GM12878 (cell line): ENCODE results near the gene SYPL2. TPM values are rescaled to one million over a fixed set of nuclear protein-coding genes. Genes with fewer than 3 reads are reported as not detected.

Experiments used
- ATAC-seq: fragments of 200-7000 bp; cut with Tn5 transposase; 3 replicates; pipeline ENCODE4 v1.9.1; 2020; ENCODE audit warnings: mild to moderate bottlenecking, moderate library complexity
- BruUV-seq: library from RNA; stranded (reverse); fragments of 400-500 nt; replicated peaks from 2 replicates; lab custom pipeline; 2021; lab: Mats Ljungman, UMichigan
- CTCF ChIA-PET: fragments of 300-600 bp; sonication (Branson Sonifier 250); formaldehyde crosslinking; extraction: SDS; loops from one replicate; lab custom pipeline; 2021; ENCODE audit warnings: inconsistent platforms; lab: Yijun Ruan, JAX
- POLR2A ChIA-PET: fragments of 350-600 bp; formaldehyde crosslinking; extraction: SDS; loops from one replicate; lab custom pipeline; 2021; ENCODE audit warnings: inconsistent platforms; lab: Charles Lee
- RAD21 ChIA-PET: fragments of 300-600 bp; sonication (Branson Sonifier 250); formaldehyde crosslinking; loops from one replicate; lab custom pipeline; 2023; ENCODE audit warnings: antibody characterized with exemption; ENCODE audit not compliant: unreplicated experiment; lab: Charles Lee
- SMC1A ChIA-PET: fragments of 300-600 bp; sonication (Branson Sonifier 250); formaldehyde crosslinking; loops from one replicate; lab custom pipeline; 2023; ENCODE audit not compliant: unreplicated experiment, uncharacterized antibody; lab: Charles Lee
- DNase-seq: peaks from one replicate; pipeline ENCODE4 v3.0.0-alpha.2; 2011; ENCODE audit warnings: low read depth, low spot score
- FAIRE-seq: peaks from 3 replicates; lab custom pipeline; 2011; peaks lifted over from hg19 to GRCh38; lab: Jason Lieb, UNC
- H2AFZ ChIP-seq: 2 replicates; pipeline ENCODE4 v1.6.0; 2011; ENCODE audit warnings: low read depth, low read length, control low read depth; ENCODE audit not compliant: control insufficient read depth
- H3K27ac ChIP-seq: 2 replicates; pipeline ENCODE4 v1.5.1; 2011; ENCODE audit warnings: control low read depth; ENCODE audit not compliant: control insufficient read depth, insufficient read depth
- H3K27me3 ChIP-seq, 2 experiments: replicated peaks in 1 of 2; 2 replicates each; pipeline versions ENCODE4 v1.6.0 to v1.6.1; 2011; ENCODE audit warnings: low read length in 1 of 2; ENCODE audit not compliant: control insufficient read depth in 2 of 2, insufficient read depth in 2 of 2
- H3K36me3 ChIP-seq, 2 experiments: 2 replicates each; pipeline ENCODE4 v1.5.1; 2011; ENCODE audit warnings: low read length in 1 of 2; ENCODE audit not compliant: control insufficient read depth in 2 of 2, insufficient read depth in 2 of 2
- H3K4me1 ChIP-seq: 2 replicates; pipeline ENCODE4 v1.6.1; 2011; ENCODE audit warnings: mild to moderate bottlenecking, low read length, moderate library complexity, mixed read lengths; ENCODE audit not compliant: control insufficient read depth, insufficient read depth
- H3K4me2 ChIP-seq: 2 replicates; pipeline ENCODE4 v1.6.0; 2011; ENCODE audit warnings: control low read depth; ENCODE audit not compliant: control insufficient read depth, insufficient read depth
- H3K4me3 ChIP-seq: fragments of 200-600 bp; sonication (generic); 2 replicates; pipeline ENCODE4 v1.5.1; 2016
- H3K79me2 ChIP-seq: 2 replicates; pipeline ENCODE4 v1.6.0; 2011; ENCODE audit warnings: low read length; ENCODE audit not compliant: control insufficient read depth, insufficient read depth
- H3K9ac ChIP-seq: 2 replicates; pipeline ENCODE4 v1.8.0; 2011; ENCODE audit warnings: low read length, control low read depth, mixed read lengths; ENCODE audit not compliant: control insufficient read depth, insufficient read depth
- H3K9me3 ChIP-seq: replicated peaks from 3 replicates; pipeline ENCODE4 v1.5.1; 2011; ENCODE audit warnings: mild to moderate bottlenecking, low read length; ENCODE audit not compliant: control insufficient read depth, insufficient read depth
- H4K20me1 ChIP-seq: 2 replicates; pipeline ENCODE4 v1.6.0; 2011; ENCODE audit not compliant: control insufficient read depth, insufficient read depth
- CHD1 ChIP-seq: IDR thresholded peaks from 2 replicates; pipeline ENCODE4 v1.6.1; 2012; ENCODE audit warnings: low read depth, low read length, improper control_type of control experiment
- CHD2 ChIP-seq: IDR thresholded peaks from 2 replicates; pipeline ENCODE4 v1.6.1; 2011; ENCODE audit warnings: low read depth, low read length, improper control_type of control experiment, borderline replicate concordance
- ESRRA ChIP-seq: IDR thresholded peaks from 2 replicates; pipeline ENCODE4 v1.6.1; 2012; ENCODE audit warnings: mild to moderate bottlenecking, low read length, improper control_type of control experiment
- HDGF ChIP-seq: fragments of 450-650 bp; IDR thresholded peaks from 2 replicates; pipeline ENCODE4 v1.6.1; 2016; ENCODE audit warnings: antibody characterized with exemption
- LARP7 ChIP-seq: fragments of 450-650 bp; IDR thresholded peaks from 2 replicates; pipeline ENCODE4 v1.6.1; 2017; ENCODE audit warnings: mild to moderate bottlenecking
- MAX ChIP-seq: IDR thresholded peaks from 2 replicates; pipeline ENCODE4 v1.6.1; 2012; ENCODE audit warnings: low read depth, low read length, improper control_type of control experiment
- MEF2A ChIP-seq: IDR thresholded peaks from 2 replicates; pipeline ENCODE4 v1.6.1; 2011; ENCODE audit warnings: low read depth, mild to moderate bottlenecking, low read length, moderate library complexity; ENCODE audit not compliant: insufficient read depth
- MXI1 ChIP-seq: fragments of 150-350 bp; IDR thresholded peaks from 2 replicates; pipeline ENCODE4 v1.6.1; 2011; ENCODE audit warnings: low read depth, mild to moderate bottlenecking, inconsistent platforms, low read length, improper control_type of control experiment
- PML ChIP-seq: IDR thresholded peaks from 2 replicates; pipeline ENCODE4 v1.6.1; 2012; ENCODE audit warnings: low read length, inconsistent platforms
- RELB ChIP-seq: fragments of 450-650 bp; IDR thresholded peaks from 2 replicates; pipeline ENCODE4 v1.6.1; 2017; ENCODE audit warnings: low read depth, mild to moderate bottlenecking, moderate library complexity
- SMAD5 ChIP-seq: IDR thresholded peaks from 2 replicates; pipeline ENCODE4 v1.6.1; 2016; ENCODE audit warnings: antibody characterized with exemption, low read depth
- SMARCA5 ChIP-seq: fragments of 450-650 bp; IDR thresholded peaks from 2 replicates; pipeline ENCODE4 v1.6.1; 2017; ENCODE audit warnings: mild to moderate bottlenecking
- TCF3 ChIP-seq: IDR thresholded peaks from 2 replicates; pipeline ENCODE4 v1.6.1; 2012; ENCODE audit warnings: low read depth, mild to moderate bottlenecking, low read length, borderline replicate concordance; ENCODE audit not compliant: insufficient read depth
- YY1 ChIP-seq: IDR thresholded peaks from 2 replicates; pipeline ENCODE4 v1.6.1; 2011; ENCODE audit warnings: low read depth, mild to moderate bottlenecking, low read length
- ZNF622 ChIP-seq: fragments of 450-650 bp; IDR thresholded peaks from 2 replicates; pipeline ENCODE4 v1.6.1; 2017; ENCODE audit warnings: mild to moderate bottlenecking, inconsistent platforms
- ZNF687 ChIP-seq: fragments of 450-650 bp; IDR thresholded peaks from 2 replicates; pipeline ENCODE4 v1.6.1; 2017; ENCODE audit warnings: mild to moderate bottlenecking, moderate library complexity
- ZZZ3 ChIP-seq: IDR thresholded peaks from 2 replicates; pipeline ENCODE4 v1.6.1; 2011; ENCODE audit warnings: low read depth; ENCODE audit not compliant: control insufficient read depth, insufficient read length
- WGBS: methylation state at CpG from one replicate; pipeline ENCODE4 v1.1.6; 2016; ENCODE audit warnings: low lambda C conversion rate; ENCODE audit not compliant: insufficient replicate concordance, insufficient coverage; ENCODE audit errors: missing lambda C conversion rate; 5-methylcytosine and 5-hydroxymethylcytosine counted together
- in situ Hi-C: fragments of 300-500 bp; cut with MboI; formaldehyde crosslinking; loops from 9 replicates; pipeline ENCODE4 v1.14.3; 2018; ENCODE audit warnings: mixed read lengths
- intact Hi-C: fragments of 100-400 bp; cut with micrococcal nuclease; formaldehyde crosslinking; loops from one replicate; pipeline ENCODE4 v1.14.2; 2022; ENCODE audit not compliant: unreplicated experiment
- polyA plus RNA-seq, 11 experiments: library from polyadenylated mRNA; depleted of rRNA in 4 of 11; unstranded in 6 of 11; stranded (reverse) in 5 of 11; fragments of >200 nt; fragmentation: Nextera tagmentation in 4 of 11; fragmentation: Illumina TruSeq in 1 of 11; extraction: Ambion mirVana in 4 of 11; extraction: Trizol in 1 of 11; gene quantifications; 1 replicate in 1 of 11; 2 replicates in 10 of 11; pipeline versions ENCODE4 v1.2.1 to v1.2.3, GENCODE V29; 2011 to 2016; ENCODE audit warnings: inconsistent platforms in 2 of 11, missing spikeins in 2 of 11, low read depth in 1 of 11
- total RNA-seq, 4 experiments: library from RNA; depleted of rRNA in 3 of 4; stranded (reverse); fragments of >200 nt in 3 of 4; fragmentation: Illumina TruSeq in 1 of 4; extraction: Trizol in 1 of 4; gene quantifications; 2 replicates each; pipeline versions ENCODE4 v1.2.1 to v1.2.3, GENCODE V29; 2013 to 2021

SYPL2 gene
- total and polyA plus RNA-seq, 10 of the 15 experiments (the other 5 are each of a cell fraction or from before 2014, with no cell fraction given), result 0.04 to 0.11 (median 0.06) TPM; not detected in 3

GRCh38 chr1:109483672-109484518 is 17.5 kb downstream of the SYPL2 start, which contains the start of gene ATXN7L2:
Gene ATXN7L2 (plus strand): TSS chr1:109483905. CDS start chr1:109483954, 49 bp downstream.
- Histone ChIP-seq H3K4me3 (peak within 1 kb of the TSS; percentile 74), H3K27me3 (peaks cover 0 to 3% of the 10 kb centered on the region in 2 experiments; a peak in 3 of 4 replicates), H3K4me1 (peaks cover 10% of the 10 kb centered on the region), H3K36me3 (peaks cover 0 to 2% of the 10 kb centered on the region in 2 experiments; a peak in 3 of 4 replicates), H3K4me2 (peak within 1 kb of the TSS; percentile 99), H4K20me1 (no peaks in the 10 kb centered on the region), H3K9ac (peak within 1 kb of the TSS; percentile 82), H3K79me2 (peaks cover 9% of the 10 kb centered on the region), H2AFZ (peak within 1 kb of the TSS; percentile 94), H3K9me3 (no peaks in the 10 kb centered on the region), H3K27ac (peak within 1 kb of the TSS; percentile 73)
- intact Hi-C loops, result loop anchor here (1.0 kb wide), 1 partner anchor 58 kb away; the partner anchor contains the start of gene PSMA5
- ChIA-PET POLR2A (interaction anchor here (0.6 to 4.8 kb wide), 16 partner anchors 9 to 855 kb away, joined by 3 to 26 read pairs (median 4); partner anchors contain the start of genes CYB561D1, GNAI3, PSMA5 and RBM15), RAD21 (interaction anchor here (0.9 to 2.8 kb wide), 10 partner anchors 22 to 501 kb away, joined by 3 to 22 read pairs (median 5); partner anchors contain the start of gene AHCYL1), SMC1A (interaction anchor here (0.6 to 5.0 kb wide), 6 partner anchors 10 to 65 kb away, joined by 3 to 55 read pairs (median 5); partner anchors contain the start of genes CYB561D1 and GNAI3), CTCF (interaction anchor here (0.5 to 5.7 kb wide), 8 partner anchors 10 to 735 kb away, joined by 3 to 91 read pairs (median 3); partner anchors contain the start of genes AHCYL1, CYB561D1 and PSRC1)
- in situ Hi-C loops, result no loop called here
- peak; percentile 86 for ATAC-seq
- 1% methylated on average over 28 of the region's 73 CpGs for WGBS
- BruUV-seq, result no TSS peak
- DNase-seq, result peak; percentile 42
- FAIRE-seq, result no peak
- peak; percentile 47; the same call in 1 of the 2 replicates for TF ChIP-seq MAX
- peak; percentile 57 for TF ChIP-seq ZZZ3
- 0 out of 2 replicates have a peak, but pooled peaks have one; percentile 3 for TF ChIP-seq MEF2A
- TF ChIP-seq TCF3, result 0 out of 2 replicates have a peak, but pooled peaks have one; percentile 68
- TF ChIP-seq ESRRA, result peak; percentile 32; the same call in 1 of the 2 replicates
- peak; percentile 50; the same call in 1 of the 2 replicates for TF ChIP-seq CHD2
- TF ChIP-seq SMAD5, result no peak
- TF ChIP-seq PML, result no peak
- TF ChIP-seq MXI1, result peak; percentile 56
- TF ChIP-seq SMARCA5, result peak; percentile 72; the same call in 1 of the 2 replicates
- 0 out of 2 replicates have a peak, but pooled peaks have one; percentile 64 for TF ChIP-seq ZNF687
- peak; percentile 92; the same call in 1 of the 2 replicates for TF ChIP-seq LARP7
- no peak for TF ChIP-seq CHD1
- TF ChIP-seq HDGF, result peak; percentile 98
- TF ChIP-seq YY1, result peak; percentile 98
- TF ChIP-seq ZNF622, result no peak
- peak; percentile 100 for TF ChIP-seq RELB
